Activated CD4-positive, CD25-positive, alpha-beta regulatory T cell treated with anti-CD3 and anti-CD28 coated beads, Interleukin-2, amount 50 U/mL, for 72 hours (primary cell): ENCODE results near the gene ZRANB2.

Source experiments
- DNase-seq: peaks from one replicate; pipeline ENCODE4 v3.0.0; 2021

ZRANB2 gene

GRCh38 chr1:71068325-71069240 is 12.3 kb downstream of the ZRANB2 start:
- no peak for DNase-seq

- no peak for DNase-seq
These were observed 26.0 kb downstream of the ZRANB2 start for GRCh38 chr1:71054791-71055190.

GRCh38 chr1:71054281-71054731 is 26.5 kb downstream of the ZRANB2 start:
- no peak for DNase-seq

- DNase-seq: no peak
These were observed 27.1 kb downstream of the ZRANB2 start for GRCh38 chr1:71053758-71054157.

GRCh38 chr1:71053146-71053545 is 27.7 kb downstream of the ZRANB2 start:
- no peak for DNase-seq

- DNase-seq: no peak
These were observed 30.8 kb downstream of the ZRANB2 start for GRCh38 chr1:71049951-71050598.

- peak; percentile 32 for DNase-seq
These were observed 32.9 kb downstream of the ZRANB2 start, which contains the start of gene PTGER3 for GRCh38 chr1:71047635-71048607. Gene PTGER3 (minus strand): TSS chr1:71047816. CDS start chr1:71047577, 239 bp downstream.

GRCh38 chr1:71046891-71047634 is 33.8 kb downstream of the ZRANB2 start:
- peak; percentile 33 for DNase-seq

- no peak for DNase-seq
These were observed 35.3 kb downstream of the ZRANB2 start for GRCh38 chr1:71045463-71046028.

GRCh38 chr1:71044833-71045232 is 36.0 kb downstream of the ZRANB2 start:
- DNase-seq: no peak

GRCh38 chr1:71043065-71043464 is 37.8 kb downstream of the ZRANB2 start:
- no peak for DNase-seq

GRCh38 chr1:71041806-71042205 is 39.0 kb downstream of the ZRANB2 start:
- DNase-seq: no peak

- DNase-seq: no peak
These were observed 41.1 kb downstream of the ZRANB2 start for GRCh38 chr1:71039661-71040262.

- DNase-seq: no peak
These were observed 41.9 kb downstream of the ZRANB2 start for GRCh38 chr1:71038942-71039341.

GRCh38 chr1:71037829-71038620 is 42.8 kb downstream of the ZRANB2 start:
- no peak for DNase-seq

- DNase-seq: no peak
These were observed 43.8 kb downstream of the ZRANB2 start for GRCh38 chr1:71037066-71037465.

GRCh38 chr1:71033136-71033535 is 47.7 kb downstream of the ZRANB2 start:
- DNase-seq: no peak

GRCh38 chr1:71031426-71031825 is 49.4 kb downstream of the ZRANB2 start:
- DNase-seq: no peak

- DNase-seq: no peak
These were observed 50.8 kb downstream of the ZRANB2 start for GRCh38 chr1:71030026-71030425.

- no peak for DNase-seq
These were observed 51.9 kb downstream of the ZRANB2 start for GRCh38 chr1:71028981-71029380.
